Activated CD4-positive, alpha-beta T cell treated with anti-CD3 and anti-CD28 coated beads for 48 hours (primary cell): Measurements from ENCODE around the gene COQ7.

Experiments used
- DNase-seq: peaks from one replicate; pipeline ENCODE4 v3.0.0-alpha.2; 2020

The COQ7 gene

GRCh38 chr16:19086322-19087199, 19.1 kb downstream of the COQ7 start:
- peak; percentile 87 for DNase-seq

GRCh38 chr16:19088341-19088916, 21.0 kb downstream of the COQ7 start:
- DNase-seq = no peak

GRCh38 chr16:19089410-19089955, 22.1 kb downstream of the COQ7 start:
- DNase-seq = no peak

- no peak for DNase-seq
These were observed 23.5 kb downstream of the COQ7 start for GRCh38 chr16:19090916-19091315.

- DNase-seq = no peak
These were observed 25.4 kb downstream of the COQ7 start for GRCh38 chr16:19092653-19093410.

GRCh38 chr16:19093631-19094541, 26.5 kb downstream of the COQ7 start:
- no peak for DNase-seq

- no peak for DNase-seq
These were observed 27.3 kb downstream of the COQ7 start for GRCh38 chr16:19094542-19095365.

GRCh38 chr16:19095654-19096053, 28.2 kb downstream of the COQ7 start:
- DNase-seq = no peak

- DNase-seq = no peak
These were observed 30.8 kb downstream of the COQ7 start for GRCh38 chr16:19098173-19098572.

- DNase-seq = no peak
These were observed 34.9 kb downstream of the COQ7 start for GRCh38 chr16:19102187-19102872.

GRCh38 chr16:19104607-19105006, 37.2 kb downstream of the COQ7 start:
- DNase-seq = no peak

- DNase-seq = no peak
These were observed 37.7 kb downstream of the COQ7 start for GRCh38 chr16:19105131-19105530.

- DNase-seq = no peak
These were observed 38.6 kb downstream of the COQ7 start for GRCh38 chr16:19105891-19106624.

- DNase-seq = no peak
These were observed 39.2 kb downstream of the COQ7 start for GRCh38 chr16:19106625-19107020.

GRCh38 chr16:19108409-19109287, 41.2 kb downstream of the COQ7 start:
- no peak for DNase-seq

- no peak for DNase-seq
These were observed 41.9 kb downstream of the COQ7 start for GRCh38 chr16:19109288-19109664.

GRCh38 chr16:19110537-19111360, 43.3 kb downstream of the COQ7 start:
- no peak for DNase-seq

GRCh38 chr16:19112099-19112407, 44.6 kb downstream of the COQ7 start:
- DNase-seq = no peak
